CD14-positive monocyte (primary cell): ENCODE data around the gene FAM174B. TPM values are rescaled to one million over a fixed set of nuclear protein-coding genes. Genes with fewer than 3 reads are reported as not detected.

Source experiments
- DNase-seq, 3 donors: peaks; one replicate each; pipeline ENCODE4 v3.0.0-alpha.2; 2011 to 2022
- H2AFZ ChIP-seq: 2 replicates; pipeline ENCODE4 v1.6.0; 2012; ENCODE audit warnings: mild to moderate bottlenecking, low read depth, low read length, inconsistent platforms; ENCODE audit not compliant: insufficient read depth, poor library complexity, severe bottlenecking
- H3K27ac ChIP-seq, 2 donors: 1 replicate in 1 of 2; 2 replicates in 1 of 2; pipeline ENCODE4 v1.5.1; 2012 to 2013; ENCODE audit warnings: low read length in 2 of 2, control low read depth in 1 of 2, inconsistent platforms in 1 of 2, low read depth in 1 of 2, mild to moderate bottlenecking in 1 of 2
- H3K27me3 ChIP-seq, 2 donors: one replicate each; pipeline versions ENCODE4 v1.6.0 to v1.6.1; 2011 to 2013; ENCODE audit warnings: low read length in 2 of 2; ENCODE audit not compliant: control insufficient read depth in 2 of 2, insufficient read depth in 2 of 2
- H3K36me3 ChIP-seq, 2 donors: replicated peaks in 1 of 2; 1 replicate in 1 of 2; 2 replicates in 1 of 2; pipeline versions ENCODE4 v1.5.1 to v1.6.1; 2012 to 2013; ENCODE audit warnings: low read length in 2 of 2, control low read depth in 1 of 2, inconsistent platforms in 1 of 2, mild to moderate bottlenecking in 1 of 2; ENCODE audit not compliant: insufficient read depth in 2 of 2, control insufficient read depth in 1 of 2
- H3K4me1 ChIP-seq, 2 donors: 1 replicate in 1 of 2; 2 replicates in 1 of 2; pipeline versions ENCODE4 v1.5.1 to v1.6.1; 2012 to 2013; ENCODE audit warnings: low read length in 2 of 2, control low read depth in 1 of 2, inconsistent platforms in 1 of 2, mild to moderate bottlenecking in 1 of 2, moderate library complexity in 1 of 2; ENCODE audit not compliant: insufficient read depth in 2 of 2, control insufficient read depth in 1 of 2
- H3K4me2 ChIP-seq: replicated peaks from 2 replicates; pipeline ENCODE3; 2012; ENCODE audit warnings: low read length, moderate library complexity, mild to moderate bottlenecking; ENCODE audit not compliant: poor library complexity, severe bottlenecking; ENCODE audit errors: extremely low read depth
- H3K4me3 ChIP-seq, 3 experiments: fragments of 200-600 bp in 1 of 3; sonication (generic) in 1 of 3; replicated peaks in 1 of 3; 1 replicate in 2 of 3; 2 replicates in 1 of 3; pipeline ENCODE4 v1.5.1; 2011 to 2013; ENCODE audit warnings: low read length in 3 of 3, mild to moderate bottlenecking in 3 of 3, control low read depth in 2 of 3, low read depth in 2 of 3, inconsistent platforms in 1 of 3, moderate library complexity in 1 of 3
- H3K79me2 ChIP-seq: 2 replicates; pipeline ENCODE4 v1.6.0; 2012; ENCODE audit warnings: mild to moderate bottlenecking, control low read depth, inconsistent platforms, low read length, moderate library complexity; ENCODE audit not compliant: insufficient read depth
- H3K9ac ChIP-seq: 2 replicates; pipeline ENCODE4 v1.6.0; 2017; ENCODE audit warnings: low read length, mild to moderate bottlenecking; ENCODE audit not compliant: insufficient read depth, poor library complexity, severe bottlenecking
- H3K9me3 ChIP-seq, 2 donors: replicated peaks in 1 of 2; 1 replicate in 1 of 2; 2 replicates in 1 of 2; pipeline versions ENCODE4 v1.5.1 to v1.6.1; 2012 to 2013; ENCODE audit warnings: low read length in 2 of 2, control low read depth in 1 of 2; ENCODE audit not compliant: control insufficient read depth in 1 of 2, insufficient read depth in 1 of 2
- H4K20me1 ChIP-seq: 2 replicates; pipeline ENCODE4 v1.6.0; 2012; ENCODE audit warnings: mild to moderate bottlenecking, low read length, control low read depth, moderate library complexity; ENCODE audit not compliant: insufficient read depth
- H3K27ac Mint-ChIP-seq, 7 donors: one replicate each; pipeline ENCODE4 v1.8.0; 2020; ENCODE audit warnings: mild to moderate bottlenecking in 7 of 7, mixed read lengths in 7 of 7, moderate library complexity in 6 of 7, inconsistent platforms in 2 of 7
- H3K27me3 Mint-ChIP-seq, 3 donors: one replicate each; pipeline ENCODE4 v1.8.0; 2021 to 2022; ENCODE audit warnings: low read depth in 3 of 3, mild to moderate bottlenecking in 3 of 3, mixed read lengths in 3 of 3, moderate library complexity in 3 of 3, inconsistent platforms in 1 of 3
- H3K36me3 Mint-ChIP-seq, 2 donors: one replicate each; pipeline ENCODE4 v1.8.0; 2020; ENCODE audit warnings: mixed read lengths in 2 of 2, inconsistent platforms in 1 of 2, mild to moderate bottlenecking in 1 of 2
- H3K4me1 Mint-ChIP-seq: one replicate; pipeline ENCODE4 v1.8.0; 2020; ENCODE audit warnings: mild to moderate bottlenecking, mixed read lengths
- H3K4me3 Mint-ChIP-seq, 2 donors: one replicate each; pipeline ENCODE4 v1.8.0; 2020; ENCODE audit warnings: mild to moderate bottlenecking in 2 of 2, mixed read lengths in 2 of 2, moderate library complexity in 1 of 2
- H3K9me3 Mint-ChIP-seq, 7 donors: one replicate each; pipeline ENCODE4 v1.8.0; 2020 to 2022; ENCODE audit warnings: mixed read lengths in 7 of 7, mild to moderate bottlenecking in 6 of 7, moderate library complexity in 6 of 7, inconsistent platforms in 2 of 7
- CTCF ChIP-seq: fragments of 200-600 bp; IDR thresholded peaks from one replicate; pipeline ENCODE4 v1.8.0; 2022; ENCODE audit warnings: antibody characterized with exemption, mild to moderate bottlenecking
- WGBS: methylation state at CpG from one replicate; pipeline ENCODE4 v1.1.5; 2013; ENCODE audit warnings: missing lambda C conversion rate; ENCODE audit not compliant: insufficient coverage; 5-methylcytosine and 5-hydroxymethylcytosine counted together
- intact Hi-C, 2 donors: fragments of 100-400 bp; cut with micrococcal nuclease; formaldehyde crosslinking; loops; one replicate each; pipeline versions ENCODE4 v1.15.0 to v1.15.1; 2023
- polyA plus RNA-seq, 3 donors: library from polyadenylated mRNA; depleted of rRNA in 1 of 3; unstranded in 2 of 3; stranded (reverse) in 1 of 3; fragments of 300-500 nt in 2 of 3; fragments of >200 nt in 1 of 3; fragmentation: Illumina TruSeq in 2 of 3; gene quantifications; 1 replicate in 2 of 3; 2 replicates in 1 of 3; pipeline ENCODE4 v1.2.3, GENCODE V29; 2012 to 2021

The FAM174B gene
- polyA plus RNA-seq, 3 donors = 2.2 to 4.7 (median 3.2) TPM

GRCh38 chr15:92668620-92669019 lies 13.0 kb upstream of the FAM174B start:
- no peak overlapping the region for H3K9ac ChIP-seq
- no peaks in the 10 kb centered on the region for H3K4me1 ChIP-seq
- H3K27ac ChIP-seq = no peak overlapping the region
- H2AFZ ChIP-seq = no peak overlapping the region
- TF ChIP-seq CTCF = no peak
- no peaks in the 10 kb centered on the region for H3K36me3 Mint-ChIP-seq
- no peak overlapping the region for H3K27ac Mint-ChIP-seq
- H3K79me2 ChIP-seq = no peaks in the 10 kb centered on the region
- H3K9me3 ChIP-seq = no peaks in the 10 kb centered on the region
- peaks cover 0 to 2% (median 0%) of the 10 kb centered on the region in 7 donors for H3K9me3 Mint-ChIP-seq
- no peak for DNase-seq
- H3K27me3 Mint-ChIP-seq = peaks cover 0 to 17% (median under 1%) of the 10 kb centered on the region in 3 donors
- H3K27me3 ChIP-seq = no peaks in the 10 kb centered on the region
- no peaks in the 10 kb centered on the region for H4K20me1 ChIP-seq
- intact Hi-C loops = no loop called here
- H3K4me3 Mint-ChIP-seq = no peak overlapping the region
- 92% methylated on average over 2 of the region's 3 CpGs for WGBS
- H3K4me2 ChIP-seq = no peak overlapping the region
- no peak overlapping the region for H3K4me3 ChIP-seq
- no peaks in the 10 kb centered on the region for H3K36me3 ChIP-seq
- peaks cover 2% of the 10 kb centered on the region for H3K4me1 Mint-ChIP-seq

- H3K27ac Mint-ChIP-seq = no peak overlapping the region
- intact Hi-C loops = no loop called here
- H3K4me2 ChIP-seq = no peak overlapping the region
- WGBS = 65% methylated on average over 2 of the region's 6 CpGs
- no peak overlapping the region for H2AFZ ChIP-seq
- no peaks in the 10 kb centered on the region for H4K20me1 ChIP-seq
- no peak overlapping the region for H3K4me3 ChIP-seq
- no peaks in the 10 kb centered on the region for H3K36me3 Mint-ChIP-seq
- no peaks in the 10 kb centered on the region for H3K9me3 ChIP-seq
- H3K27me3 ChIP-seq = no peaks in the 10 kb centered on the region
- no peaks in the 10 kb centered on the region for H3K36me3 ChIP-seq
- H3K4me3 Mint-ChIP-seq = no peak overlapping the region
- no peaks in the 10 kb centered on the region for H3K79me2 ChIP-seq
- no peak overlapping the region for H3K9ac ChIP-seq
- H3K27ac ChIP-seq = no peak overlapping the region
- peaks cover 2% of the 10 kb centered on the region for H3K4me1 Mint-ChIP-seq
- no peaks in the 10 kb centered on the region for H3K4me1 ChIP-seq
- H3K27me3 Mint-ChIP-seq = peaks cover 0 to 17% (median 2%) of the 10 kb centered on the region in 3 donors
- peaks cover 0 to 2% (median 0%) of the 10 kb centered on the region in 7 donors for H3K9me3 Mint-ChIP-seq
- DNase-seq = no peak
- no peak for TF ChIP-seq CTCF
Measured at GRCh38 chr15:92667970-92668485, 12.5 kb upstream of the FAM174B start.
